ENCODE measurements around the gene TUBB4B.

DNA sequence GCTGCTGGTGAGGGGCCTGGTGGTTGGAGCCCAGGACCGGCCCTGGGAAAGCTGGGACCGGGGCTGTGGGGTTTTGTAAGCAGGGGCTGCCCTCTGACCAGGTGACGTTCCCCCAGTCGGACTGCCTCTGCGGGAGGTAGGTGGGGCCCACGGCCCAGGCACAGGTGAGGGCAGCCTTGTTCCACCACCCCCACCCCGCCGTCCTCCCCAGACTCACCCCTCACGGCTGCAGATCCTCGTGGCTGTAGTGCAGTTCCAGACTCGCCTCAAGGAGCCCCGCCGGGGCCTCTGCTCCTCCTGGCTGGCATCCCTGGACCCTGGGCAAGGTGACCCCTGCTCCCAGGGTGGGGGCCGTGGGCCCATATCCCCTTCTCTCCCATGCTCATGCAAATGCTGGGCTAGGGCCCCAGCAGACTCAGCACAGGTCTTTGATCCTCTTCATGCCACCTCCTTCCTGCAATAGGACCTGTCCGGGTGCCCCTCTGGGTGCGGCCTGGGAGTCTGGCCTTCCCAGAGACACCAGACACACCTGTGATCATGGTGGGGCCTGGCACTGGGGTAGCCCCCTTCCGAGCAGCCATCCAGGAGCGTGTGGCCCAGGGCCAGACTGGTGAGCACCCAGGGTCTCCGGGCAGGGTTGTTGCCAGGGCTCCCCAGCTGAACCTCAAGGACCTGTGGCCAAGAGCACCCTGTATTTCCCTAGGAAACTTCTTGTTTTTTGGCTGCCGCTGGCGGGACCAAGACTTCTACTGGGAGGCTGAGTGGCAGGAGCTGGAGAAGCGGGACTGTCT, 25.7 kb upstream of the TUBB4B start:
- TF ChIP-seq, protein P1, sequence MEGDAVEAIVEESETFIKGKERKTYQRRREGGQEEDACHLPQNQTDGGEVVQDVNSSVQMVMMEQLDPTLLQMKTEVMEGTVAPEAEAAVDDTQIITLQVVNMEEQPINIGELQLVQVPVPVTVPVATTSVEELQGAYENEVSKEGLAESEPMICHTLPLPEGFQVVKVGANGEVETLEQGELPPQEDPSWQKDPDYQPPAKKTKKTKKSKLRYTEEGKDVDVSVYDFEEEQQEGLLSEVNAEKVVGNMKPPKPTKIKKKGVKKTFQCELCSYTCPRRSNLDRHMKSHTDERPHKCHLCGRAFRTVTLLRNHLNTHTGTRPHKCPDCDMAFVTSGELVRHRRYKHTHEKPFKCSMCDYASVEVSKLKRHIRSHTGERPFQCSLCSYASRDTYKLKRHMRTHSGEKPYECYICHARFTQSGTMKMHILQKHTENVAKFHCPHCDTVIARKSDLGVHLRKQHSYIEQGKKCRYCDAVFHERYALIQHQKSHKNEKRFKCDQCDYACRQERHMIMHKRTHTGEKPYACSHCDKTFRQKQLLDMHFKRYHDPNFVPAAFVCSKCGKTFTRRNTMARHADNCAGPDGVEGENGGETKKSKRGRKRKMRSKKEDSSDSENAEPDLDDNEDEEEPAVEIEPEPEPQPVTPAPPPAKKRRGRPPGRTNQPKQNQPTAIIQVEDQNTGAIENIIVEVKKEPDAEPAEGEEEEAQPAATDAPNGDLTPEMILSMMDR (IDR thresholded peaks at IDR 0.05), result no peak
- TF ChIP-seq POLR2A (IDR thresholded peaks at IDR 0.05), result no peak

Data from heart left ventricle (tissue), 13 donors.